Activated CD8-positive, alpha-beta memory T cell treated with anti-CD3 and anti-CD28 coated beads, Interleukin-2, amount 10 ng/mL, durations not matched to agents 7 days and 5 days (primary cell): ENCODE results near the gene MYOM1. TPM values are rescaled to one million over a fixed set of nuclear protein-coding genes. Genes with fewer than 3 reads are reported as not detected.

Source experiments
- ATAC-seq: fragments of 150-1000 bp; cut with Tn5 transposase; one replicate; pipeline ENCODE4 v1.10.0; 2021; ENCODE audit warnings: moderate library complexity
- CTCF ChIA-PET: fragments of 350-600 bp; sonication (Branson Sonifier 250); formaldehyde crosslinking; loops from one replicate; lab custom pipeline; 2021; ENCODE audit warnings: antibody characterized with exemption; lab: Charles Lee
- DNase-seq: peaks from one replicate; pipeline ENCODE4 v3.0.0-alpha.2; 2020
- H3K27ac Mint-ChIP-seq: one replicate; pipeline ENCODE4 v1.8.0; 2021; ENCODE audit warnings: mild to moderate bottlenecking, mixed read lengths
- H3K27me3 Mint-ChIP-seq: one replicate; pipeline ENCODE4 v1.8.0; 2021; ENCODE audit warnings: mixed read lengths
- H3K36me3 Mint-ChIP-seq: one replicate; pipeline ENCODE4 v1.8.0; 2021; ENCODE audit warnings: mild to moderate bottlenecking, mixed read lengths
- H3K4me1 Mint-ChIP-seq: one replicate; pipeline ENCODE4 v1.8.0; 2021; ENCODE audit warnings: mixed read lengths
- H3K4me3 Mint-ChIP-seq: one replicate; pipeline ENCODE4 v1.8.0; 2021; ENCODE audit warnings: mild to moderate bottlenecking, moderate library complexity, mixed read lengths
- H3K9me3 Mint-ChIP-seq: one replicate; pipeline ENCODE4 v1.8.0; 2022; ENCODE audit warnings: low read depth, mixed read lengths
- total RNA-seq, 2 experiments: library from RNA; stranded (reverse); gene quantifications; one replicate each; pipeline ENCODE4 v1.2.3, GENCODE V29; 2021

MYOM1 gene
- total RNA-seq, 2 experiments from 2014 or later: 1.6 to 3.8 TPM

DNA sequence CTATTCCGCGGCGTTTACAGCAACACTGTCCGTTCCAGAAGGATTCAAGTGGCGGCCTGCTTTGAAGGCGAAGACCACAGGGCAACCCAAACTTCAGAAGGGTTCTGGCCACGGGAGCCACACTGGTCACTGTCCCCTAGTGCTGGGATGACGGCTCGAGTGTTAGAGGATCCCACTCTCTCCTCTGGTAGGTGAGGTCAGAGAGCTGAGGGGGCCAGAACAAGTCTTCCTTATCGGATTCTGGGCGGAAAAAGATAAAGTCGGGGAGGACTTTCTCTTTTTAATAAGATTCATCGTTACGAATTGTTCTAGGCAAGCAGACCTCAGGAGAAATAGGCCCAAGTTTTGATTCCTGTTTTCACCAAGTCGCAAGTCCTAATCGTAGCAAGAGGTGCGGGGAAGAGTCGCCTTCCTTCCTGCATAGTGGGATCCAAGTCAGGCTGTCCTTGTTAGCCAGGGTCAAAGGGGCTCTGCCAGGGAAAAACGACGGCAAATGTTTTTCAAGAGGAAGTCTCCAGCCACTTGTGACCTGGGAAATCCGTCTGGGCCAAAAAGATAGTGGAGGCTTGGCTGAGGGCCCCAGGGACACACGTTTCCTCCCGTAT lies 27.0 kb upstream of the MYOM1 start:
- CTCF ChIA-PET: interaction anchor here (0.6 to 4.9 kb wide), 38 partner anchors 13 to 591 kb away, joined by 3 to 40 read pairs (median 5); partner anchors contain the start of gene SMCHD1
- peak; percentile 58 for DNase-seq
- Mint-ChIP-seq H3K27ac (peak overlapping the region; percentile 99), H3K4me1 (peaks cover 30% of the 10 kb centered on the region), H3K27me3 (peaks cover 4% of the 10 kb centered on the region), H3K4me3 (peak overlapping the region; percentile 92), H3K36me3 (peaks cover 45% of the 10 kb centered on the region), H3K9me3 (peaks cover 6% of the 10 kb centered on the region)
- ATAC-seq: no peak

GRCh38 chr18:3245853-3246634 lies 26.3 kb upstream of the MYOM1 start:
- DNase-seq: peak; percentile 90
- peaks cover 6% of the 10 kb centered on the region for H3K9me3 Mint-ChIP-seq
- CTCF ChIA-PET: interaction anchor here (0.6 to 4.9 kb wide), 42 partner anchors 12 to 591 kb away, joined by 3 to 40 read pairs (median 5); partner anchors contain the start of gene SMCHD1
- H3K4me3 Mint-ChIP-seq: peak overlapping the region; percentile 92
- peaks cover 24% of the 10 kb centered on the region for H3K4me1 Mint-ChIP-seq
- peak; percentile 56 for ATAC-seq
- peaks cover 4% of the 10 kb centered on the region for H3K27me3 Mint-ChIP-seq
- peak overlapping the region; percentile 99 for H3K27ac Mint-ChIP-seq
- peaks cover 45% of the 10 kb centered on the region for H3K36me3 Mint-ChIP-seq

DNA sequence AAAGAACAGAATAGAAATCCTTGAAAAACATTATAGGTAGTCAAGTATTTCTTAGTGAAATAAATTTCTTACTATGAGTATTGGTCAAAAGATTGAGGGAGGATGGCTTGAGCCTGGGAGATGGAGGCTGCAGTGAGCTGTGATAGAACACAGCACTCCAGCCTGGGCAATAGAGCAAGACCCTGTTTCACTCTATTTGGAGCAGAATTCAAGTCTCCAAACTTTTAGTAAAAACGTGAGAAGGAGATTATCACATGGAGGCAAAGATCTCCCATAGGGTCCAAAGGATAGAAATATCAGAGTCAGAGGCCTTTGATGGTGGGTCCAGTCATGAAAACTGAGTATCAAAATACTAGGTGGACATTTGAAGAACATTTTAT lies 25.4 kb upstream of the MYOM1 start:
- Mint-ChIP-seq H3K27ac (peak overlapping the region; percentile 99), H3K4me3 (peak overlapping the region; percentile 92), H3K27me3 (peaks cover 4% of the 10 kb centered on the region), H3K36me3 (peaks cover 46% of the 10 kb centered on the region), H3K4me1 (peaks cover 18% of the 10 kb centered on the region), H3K9me3 (peaks cover 11% of the 10 kb centered on the region)
- ATAC-seq (no peak), DNase-seq (no peak)
- CTCF ChIA-PET: interaction anchor here (0.9 to 4.9 kb wide), 16 partner anchors 11 to 313 kb away, joined by 3 to 40 read pairs (median 6); no protein-coding TSS in a partner anchor

GRCh38 chr18:3238742-3239141 lies 19.0 kb upstream of the MYOM1 start:
- Mint-ChIP-seq H3K27ac (no peak overlapping the region), H3K4me1 (peaks cover under 1% of the 10 kb centered on the region), H3K36me3 (peaks cover 23% of the 10 kb centered on the region), H3K27me3 (no peaks in the 10 kb centered on the region), H3K9me3 (peaks cover 11% of the 10 kb centered on the region), H3K4me3 (no peak overlapping the region)
- CTCF ChIA-PET: interaction anchor here (1.5 kb wide), 1 partner anchor 321 kb away, joined by 3 read pairs; no protein-coding TSS in a partner anchor
- no peak for DNase-seq
- ATAC-seq: no peak

GRCh38 chr18:3236470-3236869 lies 16.7 kb upstream of the MYOM1 start:
- H3K4me3 Mint-ChIP-seq: no peak overlapping the region
- peaks cover 5% of the 10 kb centered on the region for H3K9me3 Mint-ChIP-seq
- peaks cover 15% of the 10 kb centered on the region for H3K36me3 Mint-ChIP-seq
- ATAC-seq (no peak), DNase-seq (no peak)
- no peaks in the 10 kb centered on the region for H3K27me3 Mint-ChIP-seq
- no peak overlapping the region for H3K27ac Mint-ChIP-seq
- no peaks in the 10 kb centered on the region for H3K4me1 Mint-ChIP-seq
- CTCF ChIA-PET: no interaction called here

GRCh38 chr18:3235846-3236245 lies 16.1 kb upstream of the MYOM1 start:
- Mint-ChIP-seq H3K36me3 (peaks cover 12% of the 10 kb centered on the region), H3K4me1 (peaks cover 4% of the 10 kb centered on the region), H3K9me3 (peaks cover 5% of the 10 kb centered on the region), H3K27me3 (no peaks in the 10 kb centered on the region), H3K4me3 (no peak overlapping the region), H3K27ac (no peak overlapping the region)
- DNase-seq: no peak
- CTCF ChIA-PET: no interaction called here
- no peak for ATAC-seq

DNA sequence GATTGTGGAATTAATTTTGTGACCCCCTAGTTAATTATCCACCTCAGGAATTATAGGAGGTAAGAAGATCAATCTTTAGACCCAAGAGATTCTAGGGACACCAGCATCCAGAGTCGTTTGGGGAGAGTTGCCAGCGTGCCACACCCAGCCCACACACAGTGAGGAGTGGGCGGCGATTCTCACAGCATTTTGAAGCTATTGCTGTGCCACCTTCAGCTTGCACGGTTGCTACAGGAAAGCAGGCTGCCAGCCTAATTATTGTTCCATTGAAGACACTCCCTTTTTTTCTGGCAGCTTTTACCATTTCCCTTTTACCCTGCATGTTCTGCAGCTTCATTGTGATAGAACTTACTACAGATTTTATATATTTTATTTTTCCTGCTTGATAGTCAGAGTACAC lies 14.7 kb upstream of the MYOM1 start:
- ATAC-seq (no peak), DNase-seq (no peak)
- Mint-ChIP-seq H3K27me3 (no peaks in the 10 kb centered on the region), H3K27ac (no peak overlapping the region), H3K4me3 (no peak overlapping the region), H3K4me1 (peaks cover 6% of the 10 kb centered on the region), H3K9me3 (no peaks in the 10 kb centered on the region), H3K36me3 (peaks cover 6% of the 10 kb centered on the region)
- CTCF ChIA-PET: interaction anchor here (1.2 to 1.6 kb wide), 3 partner anchors 11 to 105 kb away, joined by 3 to 7 read pairs (median 3); no protein-coding TSS in a partner anchor

DNA sequence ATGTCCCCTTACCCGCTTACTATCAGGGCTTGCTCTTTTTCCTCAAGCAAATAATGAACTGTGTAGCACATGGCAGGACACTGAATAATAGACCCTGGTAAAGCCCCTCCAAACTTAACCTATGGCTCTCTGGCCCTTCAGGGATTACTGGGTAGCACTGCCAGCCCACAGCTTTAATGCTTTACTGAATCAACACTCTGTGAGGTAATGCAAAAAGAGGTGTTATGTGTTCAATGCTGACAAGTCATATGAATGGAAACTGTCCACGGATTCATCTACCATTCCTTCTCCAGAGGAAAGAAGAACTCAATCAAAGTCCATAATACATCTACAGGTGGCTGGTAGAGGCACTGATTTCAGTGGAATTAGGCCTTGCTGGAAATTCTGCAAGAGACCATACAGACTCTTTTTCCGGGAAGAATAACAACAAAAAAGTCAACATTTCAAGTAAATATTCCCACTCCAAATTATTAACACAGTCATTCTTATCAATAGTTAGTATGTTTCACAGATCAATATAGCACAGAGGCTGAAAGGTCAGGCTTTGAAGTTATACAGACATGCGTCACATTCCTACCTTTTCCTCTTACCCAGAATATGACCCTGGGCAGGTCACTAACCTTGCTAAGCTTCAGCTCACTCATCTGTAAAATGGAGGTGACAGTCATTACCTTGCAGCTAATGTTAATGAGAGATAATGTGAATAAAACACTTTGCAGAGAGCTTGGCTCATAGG lies 13.8 kb upstream of the MYOM1 start:
- CTCF ChIA-PET: interaction anchor here (1.4 to 1.6 kb wide), 2 partner anchors 12 to 104 kb away, joined by 3 to 7 read pairs; no protein-coding TSS in a partner anchor
- Mint-ChIP-seq H3K9me3 (no peaks in the 10 kb centered on the region), H3K27ac (no peak overlapping the region), H3K36me3 (peaks cover 2% of the 10 kb centered on the region), H3K27me3 (no peaks in the 10 kb centered on the region), H3K4me1 (peaks cover 6% of the 10 kb centered on the region), H3K4me3 (no peak overlapping the region)
- DNase-seq (no peak), ATAC-seq (no peak)

- H3K4me3 Mint-ChIP-seq: no peak overlapping the region
- no peaks in the 10 kb centered on the region for H3K9me3 Mint-ChIP-seq
- H3K36me3 Mint-ChIP-seq: peaks cover 2% of the 10 kb centered on the region
- no peak for ATAC-seq
- peaks cover 6% of the 10 kb centered on the region for H3K4me1 Mint-ChIP-seq
- CTCF ChIA-PET: no interaction called here
- no peaks in the 10 kb centered on the region for H3K27me3 Mint-ChIP-seq
- DNase-seq: no peak
- no peak overlapping the region for H3K27ac Mint-ChIP-seq
Observed at GRCh38 chr18:3233004-3233403, 13.2 kb upstream of the MYOM1 start.

GRCh38 chr18:3230401-3231334 lies 10.9 kb upstream of the MYOM1 start:
- no peak overlapping the region for H3K4me3 Mint-ChIP-seq
- peaks cover 8% of the 10 kb centered on the region for H3K4me1 Mint-ChIP-seq
- DNase-seq: no peak
- no peaks in the 10 kb centered on the region for H3K27me3 Mint-ChIP-seq
- H3K27ac Mint-ChIP-seq: no peak overlapping the region
- CTCF ChIA-PET: interaction anchor here (0.6 to 1.2 kb wide), 2 partner anchors 10 to 228 kb away, joined by 4 read pairs; no protein-coding TSS in a partner anchor
- H3K9me3 Mint-ChIP-seq: no peaks in the 10 kb centered on the region
- peaks cover 2% of the 10 kb centered on the region for H3K36me3 Mint-ChIP-seq
- ATAC-seq: no peak

GRCh38 chr18:3226048-3226447 lies 6.3 kb upstream of the MYOM1 start:
- H3K4me1 Mint-ChIP-seq: peaks cover 15% of the 10 kb centered on the region
- no peak for ATAC-seq
- CTCF ChIA-PET: no interaction called here
- H3K9me3 Mint-ChIP-seq: no peaks in the 10 kb centered on the region
- no peak for DNase-seq
- no peaks in the 10 kb centered on the region for H3K27me3 Mint-ChIP-seq
- H3K4me3 Mint-ChIP-seq: no peak overlapping the region
- no peak overlapping the region for H3K27ac Mint-ChIP-seq
- H3K36me3 Mint-ChIP-seq: no peaks in the 10 kb centered on the region

DNA sequence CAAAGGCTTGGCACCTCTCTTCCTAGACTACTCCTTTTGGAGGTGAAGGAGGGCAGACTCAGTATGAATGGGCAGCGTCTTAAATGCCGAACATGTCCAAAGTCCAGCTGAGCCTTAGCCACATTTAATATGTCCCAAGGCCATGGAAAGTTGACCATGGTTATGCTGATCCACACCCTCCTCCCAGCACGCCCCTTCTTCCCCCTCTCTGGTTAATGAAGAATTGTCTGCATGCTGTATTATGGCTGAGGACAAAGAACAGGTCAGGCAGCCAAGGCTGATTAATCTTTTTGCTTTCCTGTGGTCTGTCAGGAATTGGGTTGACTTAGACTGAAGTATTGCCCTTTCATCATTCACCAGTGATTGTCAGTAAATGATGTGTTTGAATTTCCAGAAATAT lies 5.8 kb upstream of the MYOM1 start:
- DNase-seq (no peak), ATAC-seq (no peak)
- H3K36me3 Mint-ChIP-seq: no peaks in the 10 kb centered on the region
- H3K27ac Mint-ChIP-seq: no peak overlapping the region
- no peaks in the 10 kb centered on the region for H3K9me3 Mint-ChIP-seq
- H3K4me1 Mint-ChIP-seq: peaks cover 10% of the 10 kb centered on the region
- CTCF ChIA-PET: no interaction called here
- no peaks in the 10 kb centered on the region for H3K27me3 Mint-ChIP-seq
- H3K4me3 Mint-ChIP-seq: no peak overlapping the region
